Body of pancreas (tissue), 4 donors: Measurements from ENCODE around the gene TLCD3A.

ENCODE experiments used
- POLR2A ChIP-seq, 3 donors: fragments of 450-650 bp; IDR thresholded peaks; one replicate each; pipeline ENCODE4 v1.6.1; 2016; ENCODE audit warnings: antibody characterized with exemption in 3 of 3, mild to moderate bottlenecking in 2 of 3
- TF ChIP-seq, protein P1 (sequence below), 7 experiments: fragments of 450-650 bp in 4 of 7; fragments of 200-600 bp in 3 of 7; sonication (generic) in 3 of 7; IDR thresholded peaks; one replicate each; pipeline ENCODE4 v1.5.1; 2016 to 2019; ENCODE audit warnings: antibody characterized with exemption in 7 of 7

DNA sequence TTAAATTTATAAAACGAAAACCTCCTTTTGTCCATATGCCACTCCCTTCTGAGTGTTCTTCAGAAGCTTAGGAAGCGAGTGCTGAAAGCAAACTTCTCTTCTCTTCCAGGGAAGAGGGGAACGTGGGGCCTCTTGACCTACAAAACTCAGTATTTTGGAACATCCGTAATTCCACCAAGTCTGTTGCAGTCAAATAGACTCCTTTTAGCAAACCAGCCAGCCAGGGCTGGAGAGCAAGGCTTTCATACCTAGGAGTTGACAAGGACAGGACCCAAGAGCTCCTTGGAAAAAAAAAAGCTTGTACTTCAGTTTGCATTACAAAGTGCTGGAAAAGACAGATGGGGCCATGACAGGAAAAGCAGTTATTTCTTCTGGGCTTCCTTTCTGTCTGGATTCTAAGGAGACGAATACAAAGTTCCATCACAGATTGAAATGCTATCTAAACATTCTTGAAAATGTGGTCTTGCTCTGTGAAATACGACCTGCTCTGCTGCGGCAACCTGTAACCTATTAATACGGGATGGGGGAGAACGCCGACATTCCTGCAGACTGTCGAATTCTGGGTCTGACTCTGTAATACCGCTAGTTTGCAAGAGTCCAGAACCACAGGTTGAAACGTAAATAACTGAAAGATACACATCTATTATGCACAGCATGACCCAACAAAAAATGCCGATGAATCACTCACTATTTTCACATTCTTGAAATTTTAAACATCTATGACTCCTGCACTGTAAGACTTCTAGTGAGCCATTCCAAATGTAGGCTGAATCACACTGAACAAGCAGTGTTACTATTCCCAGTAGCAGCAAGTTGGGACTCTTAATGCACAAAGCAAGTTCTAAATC, 38.4 kb upstream of the TLCD3A start:
- TF ChIP-seq, protein P1, sequence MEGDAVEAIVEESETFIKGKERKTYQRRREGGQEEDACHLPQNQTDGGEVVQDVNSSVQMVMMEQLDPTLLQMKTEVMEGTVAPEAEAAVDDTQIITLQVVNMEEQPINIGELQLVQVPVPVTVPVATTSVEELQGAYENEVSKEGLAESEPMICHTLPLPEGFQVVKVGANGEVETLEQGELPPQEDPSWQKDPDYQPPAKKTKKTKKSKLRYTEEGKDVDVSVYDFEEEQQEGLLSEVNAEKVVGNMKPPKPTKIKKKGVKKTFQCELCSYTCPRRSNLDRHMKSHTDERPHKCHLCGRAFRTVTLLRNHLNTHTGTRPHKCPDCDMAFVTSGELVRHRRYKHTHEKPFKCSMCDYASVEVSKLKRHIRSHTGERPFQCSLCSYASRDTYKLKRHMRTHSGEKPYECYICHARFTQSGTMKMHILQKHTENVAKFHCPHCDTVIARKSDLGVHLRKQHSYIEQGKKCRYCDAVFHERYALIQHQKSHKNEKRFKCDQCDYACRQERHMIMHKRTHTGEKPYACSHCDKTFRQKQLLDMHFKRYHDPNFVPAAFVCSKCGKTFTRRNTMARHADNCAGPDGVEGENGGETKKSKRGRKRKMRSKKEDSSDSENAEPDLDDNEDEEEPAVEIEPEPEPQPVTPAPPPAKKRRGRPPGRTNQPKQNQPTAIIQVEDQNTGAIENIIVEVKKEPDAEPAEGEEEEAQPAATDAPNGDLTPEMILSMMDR (IDR thresholded peaks at IDR 0.05): no peak
- no peak for TF ChIP-seq POLR2A (IDR thresholded peaks at IDR 0.05)
